HG03039 (cell line): ENCODE measurements around the gene PLCL1.

ENCODE experiments used
- ATAC-seq: cut with Tn5 transposase; IDR thresholded peaks from one replicate; pipeline ENCODE4 v1.9.1; 2021; ENCODE audit warnings: mild to moderate bottlenecking, moderate library complexity; ENCODE audit not compliant: unreplicated experiment

Gene PLCL1

GRCh38 chr2:197804049-197804757 lies at the start of gene PLCL1:
Gene PLCL1, plus strand, starts transcription at chr2:197804593.
- ATAC-seq, result peak; percentile 100

GRCh38 chr2:197759013-197759412 lies 45.4 kb upstream of the PLCL1 start:
- no peak for ATAC-seq

GRCh38 chr2:197759625-197760292 lies 44.6 kb upstream of the PLCL1 start:
- ATAC-seq, result no peak

GRCh38 chr2:197760293-197760657 lies 44.1 kb upstream of the PLCL1 start:
- no peak for ATAC-seq

- no peak for ATAC-seq
Measured at GRCh38 chr2:197777823-197778407, 26.5 kb upstream of the PLCL1 start.

GRCh38 chr2:197779261-197779660 lies 25.1 kb upstream of the PLCL1 start:
- no peak for ATAC-seq

- no peak for ATAC-seq
Measured at GRCh38 chr2:197782126-197782525, 22.3 kb upstream of the PLCL1 start.

DNA sequence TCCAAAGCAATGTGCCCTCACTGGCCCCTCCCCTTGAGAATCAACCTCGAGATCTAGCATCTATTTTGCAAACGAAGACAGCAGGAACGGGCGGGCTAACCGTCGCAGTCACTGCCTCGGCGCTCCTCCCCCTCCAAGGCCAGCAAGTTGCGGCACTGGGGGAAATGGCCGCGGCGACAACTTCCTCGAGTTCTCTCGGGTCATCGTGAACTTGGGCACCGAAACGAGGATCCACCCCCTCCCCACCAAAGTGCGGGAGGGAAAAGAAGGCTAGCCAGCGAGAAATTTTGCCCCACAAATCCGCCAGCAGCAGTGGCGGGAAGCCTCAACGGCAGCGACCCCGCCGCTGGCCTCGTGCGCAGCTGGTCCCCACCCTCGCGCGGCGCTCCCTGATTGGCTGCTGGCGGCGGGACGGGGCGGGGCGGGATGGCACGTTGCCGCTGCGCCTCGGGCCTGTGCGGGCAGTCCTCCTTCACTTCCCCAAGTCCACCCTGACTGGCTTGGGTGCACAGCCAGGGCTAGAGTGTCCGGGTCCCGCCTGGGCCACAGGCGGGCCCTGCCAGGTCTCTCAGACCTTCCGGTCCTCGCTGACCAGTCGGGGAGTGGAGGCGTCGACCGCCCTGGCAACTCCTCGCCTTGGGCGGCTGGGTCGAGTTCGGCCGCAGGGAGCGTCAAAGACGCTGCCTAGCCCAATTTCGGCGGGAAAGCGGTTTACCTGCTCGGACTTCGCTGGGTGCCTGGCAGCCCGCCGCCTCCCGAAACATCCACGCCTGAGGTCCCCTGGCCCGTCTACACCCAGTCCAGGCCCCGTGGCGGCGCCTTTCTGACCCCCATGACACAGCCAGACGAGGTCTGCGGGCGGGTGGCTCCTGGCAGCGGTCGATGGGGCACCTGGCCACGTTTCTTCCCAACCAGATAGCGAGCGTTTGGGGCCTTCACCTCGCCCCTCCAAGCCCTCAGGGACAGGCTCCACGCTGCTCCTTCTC lies 19.1 kb upstream of the PLCL1 start, which contains the start of gene BOLL:
Gene BOLL, minus strand, starts transcription at position 364 of the 986 bp plus-strand sequence. CDS start 3,469 bp downstream, outside the sequence.
- ATAC-seq, result no peak

- no peak for ATAC-seq
Measured at GRCh38 chr2:197786010-197786877, 18.1 kb upstream of the PLCL1 start.

GRCh38 chr2:197793456-197793855 lies 10.9 kb upstream of the PLCL1 start:
- no peak for ATAC-seq

GRCh38 chr2:197795277-197795676 lies 9.1 kb upstream of the PLCL1 start:
- no peak for ATAC-seq

GRCh38 chr2:197798187-197798586 lies 6.2 kb upstream of the PLCL1 start:
- ATAC-seq, result no peak

- ATAC-seq, result no peak
Measured at GRCh38 chr2:197799068-197799467, 5.3 kb upstream of the PLCL1 start.

- ATAC-seq, result no peak
Measured at GRCh38 chr2:197800091-197800490, 4.3 kb upstream of the PLCL1 start.

- ATAC-seq, result no peak
Measured at GRCh38 chr2:197801033-197801432, 3.4 kb upstream of the PLCL1 start.

DNA sequence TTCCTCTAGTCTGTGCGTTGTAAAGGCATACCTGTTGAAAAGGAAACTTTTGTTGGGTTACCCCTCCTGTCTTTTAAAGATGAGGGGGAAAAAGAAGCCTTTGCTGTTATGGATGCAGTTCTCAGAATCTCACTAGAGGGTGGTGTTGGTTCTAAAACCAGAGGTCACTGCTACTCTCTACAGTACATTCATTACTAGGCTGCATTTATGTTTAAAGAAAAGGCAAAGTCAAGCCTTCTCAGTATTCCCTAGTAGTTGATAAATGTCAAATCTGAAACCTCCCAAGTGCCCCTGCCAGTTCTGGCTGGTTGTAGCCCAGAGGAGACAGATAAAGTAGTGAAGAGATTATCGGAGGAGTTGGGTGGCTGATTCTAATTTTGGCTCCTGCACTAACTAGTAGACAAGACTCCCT lies 1.4 kb upstream of the PLCL1 start:
- ATAC-seq, result no peak

GRCh38 chr2:197804758-197805714 lies 643 bp downstream of the PLCL1 start:
- peak; percentile 17 for ATAC-seq

DNA sequence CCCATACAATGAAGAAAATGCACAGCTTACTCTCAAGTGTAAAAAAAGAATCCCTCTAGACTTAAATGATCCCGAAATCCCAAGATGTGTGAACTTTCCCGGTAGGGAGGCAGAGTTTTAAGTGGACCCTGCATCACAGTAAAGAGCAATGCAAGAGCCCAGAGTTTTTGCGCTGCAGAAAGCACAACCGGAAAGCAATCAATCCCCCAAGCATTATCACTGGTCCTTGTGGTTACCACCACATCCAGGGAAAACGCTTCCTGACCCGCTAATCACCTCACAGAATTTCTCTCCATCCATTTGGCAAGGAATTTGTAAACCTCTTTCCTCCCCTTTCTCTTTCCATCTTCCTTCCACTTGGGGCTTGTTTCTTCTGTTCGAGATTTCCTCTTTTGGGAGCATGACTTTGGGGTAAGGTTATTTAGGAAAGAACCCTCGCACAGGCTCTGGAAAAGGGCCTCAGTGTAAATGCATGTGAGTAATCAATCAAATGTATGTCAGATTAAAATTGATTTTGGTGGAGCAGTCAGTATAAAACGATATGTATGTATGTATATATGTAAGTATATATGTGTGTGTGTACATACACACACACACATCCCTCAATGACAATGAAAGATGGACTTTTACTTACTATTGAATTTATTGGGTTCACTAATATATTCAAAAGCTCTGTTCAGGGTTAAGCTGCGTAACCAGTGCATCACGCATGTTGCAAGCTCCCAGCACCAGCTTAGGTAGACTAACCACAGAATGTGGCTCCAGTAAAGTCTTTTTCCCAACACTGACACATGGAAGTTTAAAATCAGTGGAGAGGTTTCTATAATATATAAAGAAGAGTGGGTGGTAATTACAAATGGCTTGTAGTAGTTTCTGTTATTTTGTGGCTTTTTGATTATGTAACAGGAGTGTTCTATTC lies 1.6 kb downstream of the PLCL1 start:
- ATAC-seq, result no peak
